GM18868 (cell line): ENCODE measurements around the gene SPDEF.

Experiments
- ATAC-seq: cut with Tn5 transposase; IDR thresholded peaks from one replicate; pipeline ENCODE4 v1.9.1; 2021; ENCODE audit warnings: mild to moderate bottlenecking, moderate library complexity; ENCODE audit not compliant: unreplicated experiment

SPDEF gene

DNA sequence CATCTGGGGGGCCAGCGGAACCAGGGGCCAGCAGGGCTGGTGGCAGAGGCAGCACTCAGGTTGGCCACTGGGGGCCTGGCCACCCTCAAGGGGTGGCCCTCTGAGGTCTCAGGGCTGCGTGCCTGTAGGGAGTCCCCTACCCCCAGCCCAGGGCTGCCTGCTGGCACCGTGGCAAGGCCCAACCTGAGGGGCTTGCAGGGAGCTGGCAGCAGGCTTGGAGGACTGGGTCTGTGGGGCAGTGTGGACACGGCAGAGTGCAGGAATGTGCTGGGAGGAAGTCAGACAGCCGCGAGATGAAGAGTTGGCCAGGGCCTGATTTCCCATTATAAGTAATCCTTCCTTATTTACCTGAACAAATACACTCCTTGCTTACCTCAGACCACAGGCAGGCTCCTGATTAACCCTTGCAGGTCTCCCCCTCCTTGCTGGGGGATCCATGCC is at the start of gene SPDEF:
Gene SPDEF, minus strand, starts transcription at position 299 of the 441 bp plus-strand sequence. CDS start 11,874 bp downstream, outside the sequence.
- no peak for ATAC-seq

DNA sequence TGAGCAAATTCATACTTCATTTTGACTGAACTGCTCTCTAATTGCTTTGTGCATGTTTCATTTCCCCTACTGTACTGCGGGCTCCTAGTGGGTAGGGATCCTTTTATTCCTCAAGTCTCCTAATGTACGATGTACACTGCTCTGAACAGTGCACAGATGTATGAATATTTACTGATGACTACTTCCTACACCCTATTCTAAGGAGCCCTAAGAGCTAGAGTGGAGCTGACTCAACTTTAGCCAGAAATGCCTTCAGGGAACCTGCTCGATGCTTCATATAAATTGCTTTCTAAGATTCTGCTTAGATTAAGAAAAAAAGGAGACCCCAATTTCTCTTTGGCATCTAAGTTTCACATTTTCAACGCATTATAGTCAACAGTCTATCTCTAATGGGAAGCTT is 47.6 kb upstream of the SPDEF start:
- no peak for ATAC-seq

DNA sequence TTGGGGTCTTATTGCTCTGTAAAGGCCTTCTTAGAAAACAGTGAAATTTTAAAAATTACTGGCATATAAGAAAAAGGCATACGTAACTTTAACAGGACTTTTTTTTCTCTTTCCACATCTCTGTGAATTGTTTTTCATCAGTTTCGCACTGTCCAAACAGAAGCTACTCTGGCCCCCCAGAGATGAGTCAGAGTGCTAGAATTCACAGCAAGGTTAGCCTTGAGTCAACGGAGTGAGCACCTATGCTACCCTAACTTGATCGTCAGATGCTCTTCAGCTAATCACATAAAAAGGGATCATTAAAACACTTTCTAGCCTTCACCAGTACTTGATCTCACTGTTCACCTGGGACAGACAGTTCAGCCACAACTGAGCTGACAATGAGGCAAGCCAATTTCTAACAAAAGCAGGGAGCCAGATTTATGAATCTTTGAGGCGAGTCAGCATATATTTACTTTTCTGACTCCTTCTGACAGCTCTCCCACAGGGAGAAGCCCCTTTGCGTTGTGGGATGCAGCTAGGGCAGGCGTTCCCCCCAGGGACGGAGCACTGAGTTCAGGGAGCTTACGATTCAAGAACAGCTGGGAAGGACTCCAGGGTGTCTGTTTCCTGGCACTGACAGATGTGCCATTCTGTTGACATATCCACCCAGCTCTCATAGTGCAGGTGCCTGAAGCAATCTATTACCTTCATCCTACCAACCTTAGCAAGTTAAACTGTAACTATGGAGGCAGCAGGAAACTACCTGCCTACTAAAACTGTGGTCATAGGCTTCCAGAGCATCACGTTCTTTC is 46.4 kb upstream of the SPDEF start:
- no peak for ATAC-seq

DNA sequence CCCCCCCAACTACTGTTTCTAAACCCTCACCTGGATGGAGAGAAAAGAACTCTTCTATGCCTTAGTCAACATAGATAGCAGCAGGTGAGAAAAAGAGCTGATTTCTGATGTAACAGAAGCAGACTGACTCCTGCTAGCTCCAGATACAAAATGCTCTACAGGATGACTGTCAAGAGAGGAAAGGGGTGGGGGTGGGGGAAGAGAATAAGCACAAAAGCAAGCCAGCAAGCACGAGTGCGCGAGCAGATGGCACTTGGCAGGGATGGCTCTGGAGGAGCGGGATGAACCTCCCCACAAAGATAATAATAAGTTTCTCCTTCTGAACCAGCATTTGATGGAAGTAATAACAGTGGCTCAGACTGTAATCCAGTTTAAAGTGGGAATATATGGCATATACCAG is 45.6 kb upstream of the SPDEF start:
- no peak for ATAC-seq

DNA sequence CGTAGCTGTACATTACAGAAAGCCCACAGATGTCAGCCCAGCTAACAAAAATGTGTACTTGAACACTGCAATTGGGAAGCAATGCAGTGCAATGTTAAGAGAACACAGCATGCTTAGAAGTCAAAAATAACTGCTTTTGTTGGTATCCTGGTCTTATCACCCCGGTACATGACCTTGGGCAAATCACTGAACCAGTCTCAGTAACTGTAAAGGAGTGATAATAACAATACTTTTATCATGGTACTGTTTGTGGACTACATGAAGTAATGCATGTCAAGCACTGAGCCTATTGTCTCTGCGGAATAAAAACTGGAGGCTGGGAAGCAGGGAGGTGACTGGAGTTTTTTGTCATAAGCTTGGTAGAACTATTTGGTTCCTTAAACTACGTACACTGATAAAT is 44.7 kb upstream of the SPDEF start:
- ATAC-seq, result no peak

DNA sequence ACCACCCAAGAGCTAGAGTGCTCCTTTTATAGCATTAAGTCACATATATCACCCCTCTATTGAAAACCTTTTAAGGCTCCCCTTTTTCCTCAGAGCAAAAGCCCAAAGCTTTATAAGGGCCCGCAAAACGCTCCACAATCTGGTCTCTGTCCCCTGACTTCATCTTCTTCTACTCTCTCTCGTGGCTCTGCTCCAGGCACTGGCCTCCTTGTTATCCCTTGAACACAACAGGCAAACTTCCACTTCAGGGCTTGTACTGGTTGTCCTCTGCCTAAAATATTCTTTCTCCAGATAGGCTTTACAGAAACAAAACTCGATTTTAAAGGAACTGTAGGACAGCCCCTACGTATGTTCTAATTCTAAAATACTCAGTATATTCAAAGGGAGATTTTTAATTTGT is 44.0 kb upstream of the SPDEF start:
- ATAC-seq, result no peak

DNA sequence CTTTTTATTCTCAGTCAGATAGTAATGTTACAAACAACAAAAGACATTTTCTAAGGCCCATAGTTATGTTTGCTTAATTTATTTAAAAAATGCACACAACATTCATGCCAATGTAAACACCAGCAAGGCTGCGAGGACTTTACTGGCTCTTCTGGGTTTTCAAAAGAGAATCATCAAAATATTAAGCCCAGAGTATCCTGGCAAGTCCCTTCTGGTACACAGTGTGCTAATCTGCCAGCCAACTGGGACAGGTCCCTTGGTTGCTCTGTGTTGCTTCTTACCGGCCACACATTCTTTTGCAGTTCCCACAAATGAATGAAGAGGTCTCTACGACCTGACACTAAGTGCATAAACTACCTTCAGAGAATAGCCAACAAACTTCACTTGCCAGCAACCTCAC is 42.6 kb upstream of the SPDEF start:
- ATAC-seq, result no peak

DNA sequence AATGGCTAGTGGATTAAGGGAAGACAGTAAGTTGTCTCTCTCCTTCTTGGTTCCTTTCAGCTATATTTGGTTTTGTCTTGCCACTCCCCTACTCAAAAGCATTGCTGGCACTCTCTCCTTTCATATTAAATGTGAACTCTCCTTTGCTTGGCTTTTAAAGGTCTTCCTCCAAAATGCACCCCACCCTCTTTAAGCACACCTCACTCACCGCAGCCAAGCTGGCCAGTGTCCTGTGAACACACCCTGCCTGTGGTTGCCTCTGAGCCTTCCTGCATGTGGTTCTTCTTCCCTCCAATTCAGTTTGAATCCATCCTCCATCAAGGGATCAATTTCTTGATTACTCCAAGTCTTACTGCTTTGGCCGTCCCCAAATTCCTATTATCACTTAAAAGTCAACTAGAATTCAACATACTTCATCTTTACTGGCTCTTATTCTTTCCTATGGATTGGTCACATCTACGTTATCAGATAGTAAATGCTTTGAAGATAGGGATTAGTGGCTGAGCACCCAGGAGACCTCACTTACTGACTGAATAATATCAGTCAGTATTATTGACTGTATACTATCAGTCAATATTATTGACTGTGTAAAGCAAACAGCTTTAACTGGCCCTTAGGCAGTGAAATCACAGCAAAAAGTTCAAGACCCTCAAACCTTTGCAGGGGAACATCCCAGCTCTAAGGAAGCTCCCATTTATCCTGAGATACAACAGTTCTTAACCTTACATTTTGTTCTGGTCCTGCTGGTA is 41.6 kb upstream of the SPDEF start:
- ATAC-seq, result no peak

DNA sequence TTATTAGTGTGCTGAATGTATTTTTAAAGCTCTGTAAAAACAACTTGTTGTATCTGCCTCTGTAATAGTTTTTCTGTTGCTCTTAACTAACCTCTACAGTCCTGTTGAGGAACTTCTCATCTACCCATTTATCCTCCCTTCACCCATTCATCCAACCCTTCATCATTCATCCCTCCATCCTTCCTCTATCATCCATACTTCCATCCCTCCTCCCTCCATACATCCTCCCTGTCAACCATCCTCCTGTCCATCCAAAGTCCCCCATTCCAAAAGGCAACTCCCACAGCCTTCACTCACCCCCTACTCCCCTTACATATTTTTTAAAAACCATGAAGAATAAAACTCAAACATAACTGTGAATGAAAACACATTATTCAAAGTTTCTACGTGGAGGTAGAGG is 40.7 kb upstream of the SPDEF start:
- ATAC-seq, result no peak

DNA sequence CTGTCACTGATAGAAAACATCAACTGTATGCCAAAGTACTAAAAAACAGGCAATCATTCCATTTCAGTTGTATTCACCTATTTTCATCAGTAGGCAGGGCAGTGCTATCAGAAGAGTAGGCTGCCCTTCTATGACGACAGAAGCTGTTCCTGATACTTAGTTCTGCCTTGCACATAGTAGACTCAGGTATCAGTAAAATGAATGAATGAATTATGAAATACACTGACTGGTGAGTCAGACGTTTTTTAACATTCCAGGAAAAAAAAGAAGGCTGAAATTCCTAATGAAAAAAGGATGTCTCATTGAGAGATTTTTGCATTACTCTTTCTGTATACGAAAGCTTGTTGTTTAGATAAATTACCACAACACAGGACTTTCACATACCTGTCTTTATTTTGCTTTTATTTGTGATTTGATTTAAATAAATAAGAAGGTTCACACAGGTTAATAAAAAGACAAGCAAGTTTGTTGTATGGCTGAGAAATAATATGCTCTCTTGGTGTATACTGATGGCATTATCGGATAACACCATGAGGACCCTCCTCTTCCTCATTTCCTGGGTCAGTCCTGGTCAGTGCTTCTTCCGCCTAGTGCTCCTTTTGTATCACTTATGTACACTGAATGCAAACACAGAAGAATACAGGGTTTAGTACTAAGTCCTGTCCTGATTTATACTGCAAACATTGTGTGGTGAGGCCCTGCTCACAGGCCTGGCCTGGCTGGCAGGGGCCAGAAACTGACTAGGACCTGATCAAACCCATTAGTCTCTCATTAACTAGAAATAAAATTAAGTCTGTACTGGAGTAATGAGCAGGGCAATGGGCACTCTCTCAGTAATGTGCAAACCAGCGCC is 39.4 kb upstream of the SPDEF start:
- no peak for ATAC-seq

DNA sequence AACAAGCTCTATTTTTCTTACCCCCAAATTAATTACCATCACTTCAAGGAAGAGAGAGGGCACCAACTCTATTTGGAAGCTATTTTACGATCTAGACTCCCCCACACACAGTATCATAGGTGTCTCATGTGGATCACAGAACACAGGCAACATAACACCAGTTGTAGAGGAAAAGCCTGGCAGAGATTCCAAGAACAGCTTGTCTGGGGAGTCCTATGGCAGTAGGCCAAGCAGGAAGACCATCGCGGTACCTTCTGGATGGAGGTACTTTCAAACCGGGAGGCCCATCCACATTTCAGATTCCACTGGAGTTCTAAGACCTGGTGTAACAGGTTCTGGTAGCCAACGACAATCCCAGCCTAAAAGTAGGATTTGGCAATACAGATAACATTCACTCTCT is 37.6 kb upstream of the SPDEF start:
- ATAC-seq, result no peak

DNA sequence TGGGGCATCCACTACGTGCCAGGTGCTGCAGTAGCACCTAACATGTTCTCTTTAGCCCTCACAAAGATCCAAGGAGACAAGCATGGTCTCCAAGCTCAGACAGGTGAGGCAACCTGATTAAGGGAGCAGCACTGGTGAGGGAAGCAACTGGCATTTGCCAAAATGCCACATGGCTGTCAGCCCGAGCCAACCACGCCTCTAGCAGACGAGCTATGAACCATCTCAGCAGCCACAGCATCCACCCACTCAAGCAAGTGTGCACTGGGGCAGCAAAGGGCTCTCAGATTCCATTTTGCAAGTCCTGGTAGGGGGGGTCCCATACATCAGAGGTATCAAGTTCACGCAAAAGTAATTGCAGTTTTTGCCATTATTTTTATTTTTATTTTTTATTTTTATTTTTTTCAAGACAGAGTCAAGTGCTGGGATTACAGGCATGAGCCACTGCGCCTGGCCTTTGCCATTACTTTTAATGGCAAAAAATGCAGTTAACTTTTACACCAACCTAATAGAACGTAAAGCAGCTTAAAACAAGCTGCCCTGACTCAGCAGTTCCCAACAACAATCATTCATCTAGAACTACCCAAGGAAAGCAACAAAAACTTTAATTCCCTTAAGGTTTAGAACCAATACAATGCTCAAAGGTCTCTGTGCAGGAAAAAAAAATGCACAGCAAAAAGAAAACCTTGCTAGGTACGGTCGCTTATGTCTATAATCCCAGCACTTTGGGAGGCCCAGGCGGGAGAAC is 36.3 kb upstream of the SPDEF start:
- ATAC-seq, result no peak

DNA sequence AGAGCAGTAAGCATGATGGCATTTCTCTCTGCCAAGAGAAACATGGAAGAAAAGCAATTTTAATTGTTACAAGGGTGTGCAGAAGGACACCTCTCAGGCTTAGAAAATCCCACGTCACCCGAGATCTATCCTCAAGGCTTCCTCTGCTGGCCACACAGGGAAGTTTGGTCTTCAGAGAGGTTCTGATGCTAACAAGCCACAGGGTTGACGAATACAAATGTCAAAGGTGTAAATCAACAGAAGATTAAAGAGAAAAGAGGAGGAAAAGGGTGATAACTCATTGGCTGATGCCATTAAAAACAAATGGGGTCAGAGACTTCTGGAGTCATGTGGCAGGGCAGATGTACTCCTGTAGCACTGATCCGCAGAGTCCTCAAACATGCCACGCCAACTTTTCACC is 33.6 kb upstream of the SPDEF start:
- ATAC-seq, result no peak

DNA sequence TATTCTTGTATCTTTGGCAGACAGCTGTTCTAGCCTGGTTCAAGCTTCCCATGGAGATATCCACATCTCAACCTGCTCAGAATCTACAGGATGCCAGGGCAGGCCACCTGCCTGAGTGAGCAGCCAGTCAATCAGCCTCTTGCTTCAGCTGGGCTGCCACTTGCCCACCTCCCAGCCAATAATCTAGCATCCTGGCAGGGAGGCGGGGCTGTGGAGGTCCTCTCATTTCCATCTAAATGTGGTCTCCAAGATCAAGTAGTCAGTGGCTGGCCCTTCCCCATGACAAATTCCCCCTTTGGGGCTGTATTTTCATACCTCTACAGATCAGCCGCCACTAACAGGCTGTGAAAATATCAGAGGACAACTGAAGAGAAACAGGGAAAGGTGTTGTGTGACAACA is 33.0 kb upstream of the SPDEF start:
- no peak for ATAC-seq

DNA sequence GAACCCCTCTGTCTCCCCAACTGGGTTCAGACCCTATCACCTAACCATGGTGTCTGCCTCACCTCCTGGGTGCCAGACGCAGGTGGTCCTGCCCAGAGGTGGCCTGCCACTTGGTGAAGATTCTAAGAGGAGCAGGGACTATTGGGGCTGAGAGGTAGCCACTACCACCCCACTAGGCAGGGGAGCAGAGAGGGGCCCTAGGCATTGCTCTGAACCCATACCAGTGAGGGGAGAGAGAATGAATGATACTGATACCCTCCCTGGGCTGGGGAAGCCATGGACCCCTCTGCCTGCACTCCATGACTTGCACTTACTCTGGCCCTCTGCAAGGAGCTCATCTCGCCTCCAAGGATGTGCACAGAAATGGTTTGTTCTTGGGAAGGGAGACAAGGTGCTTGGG is 31.7 kb upstream of the SPDEF start:
- ATAC-seq, result no peak

DNA sequence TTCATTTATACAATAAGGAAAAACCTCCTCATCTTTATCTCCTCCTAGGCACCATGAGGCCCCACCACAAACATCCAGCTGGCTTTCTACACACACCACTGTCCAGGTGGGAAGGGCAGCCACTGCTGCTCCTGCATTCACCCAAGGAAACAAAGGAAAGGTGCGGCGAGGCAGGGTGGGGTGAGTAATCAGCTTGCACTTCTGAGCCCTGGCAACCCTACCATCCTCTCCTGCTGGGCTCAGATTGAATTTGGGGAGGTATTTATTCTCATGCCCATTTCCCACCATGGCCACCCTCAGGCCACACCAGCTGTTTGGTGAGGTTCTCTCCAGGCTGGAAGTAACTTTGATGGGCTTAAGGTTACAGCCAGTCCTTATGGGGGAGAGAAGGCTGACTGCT is 31.2 kb upstream of the SPDEF start:
- ATAC-seq, result no peak

DNA sequence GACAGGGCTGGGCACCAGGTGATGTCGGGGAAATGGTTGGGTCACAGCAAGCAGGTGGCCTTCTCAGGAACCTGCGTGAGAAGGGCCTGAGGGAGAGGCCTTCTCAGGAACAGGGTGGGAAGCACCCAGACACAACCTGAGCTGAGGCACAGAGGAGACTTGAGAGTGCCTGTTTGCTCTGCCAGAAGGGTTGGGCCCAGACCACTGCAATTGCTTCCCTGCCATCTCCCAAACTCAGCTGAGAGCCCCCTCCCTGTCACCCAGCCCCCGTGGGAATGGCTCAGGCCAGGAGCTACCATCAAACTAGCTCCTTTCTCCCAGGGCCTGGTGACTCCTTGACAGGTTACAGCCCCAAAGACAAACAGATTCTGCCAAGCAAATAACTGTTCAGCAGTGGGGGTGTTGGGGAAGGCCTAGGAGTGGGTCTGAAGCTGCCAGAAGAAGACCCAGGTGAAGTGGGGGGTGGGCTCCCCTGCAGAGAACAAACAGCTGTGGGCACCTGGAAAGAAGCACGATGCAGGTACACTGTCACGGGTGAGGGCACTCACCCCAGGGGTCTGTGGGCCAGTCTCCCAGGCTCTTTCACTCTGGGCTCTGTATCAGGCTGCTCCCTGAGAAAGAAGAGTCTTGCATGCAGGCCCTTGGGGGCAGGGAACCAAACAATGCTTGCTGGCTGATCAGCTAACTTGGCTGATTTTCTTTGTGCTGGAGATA is 30.4 kb upstream of the SPDEF start:
- ATAC-seq, result no peak

DNA sequence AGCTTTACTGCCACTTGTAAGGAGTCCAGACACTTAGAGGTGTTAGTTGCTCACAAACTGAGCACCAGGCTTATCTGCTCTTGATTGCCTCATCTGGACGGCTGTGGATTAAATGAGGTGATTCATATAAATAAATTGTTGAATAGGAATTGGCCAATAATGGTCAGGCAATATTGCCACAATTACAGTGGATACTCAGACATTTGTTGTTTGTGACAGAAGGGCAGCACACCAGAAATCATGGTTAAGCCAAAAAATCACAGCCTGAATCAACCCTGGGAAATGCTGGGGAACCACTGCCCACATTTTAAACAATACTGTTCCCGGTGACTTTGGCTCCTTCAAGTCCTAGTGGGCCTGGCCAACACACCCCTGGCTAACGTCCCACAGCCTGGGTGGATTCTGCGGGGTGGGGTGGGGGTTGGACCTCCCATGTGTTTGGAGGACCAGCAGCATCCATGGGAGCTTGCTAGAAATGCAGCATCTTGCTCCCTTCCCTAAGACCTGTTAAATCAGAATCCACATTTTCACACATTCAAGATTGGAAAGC is 29.5 kb upstream of the SPDEF start:
- no peak for ATAC-seq

DNA sequence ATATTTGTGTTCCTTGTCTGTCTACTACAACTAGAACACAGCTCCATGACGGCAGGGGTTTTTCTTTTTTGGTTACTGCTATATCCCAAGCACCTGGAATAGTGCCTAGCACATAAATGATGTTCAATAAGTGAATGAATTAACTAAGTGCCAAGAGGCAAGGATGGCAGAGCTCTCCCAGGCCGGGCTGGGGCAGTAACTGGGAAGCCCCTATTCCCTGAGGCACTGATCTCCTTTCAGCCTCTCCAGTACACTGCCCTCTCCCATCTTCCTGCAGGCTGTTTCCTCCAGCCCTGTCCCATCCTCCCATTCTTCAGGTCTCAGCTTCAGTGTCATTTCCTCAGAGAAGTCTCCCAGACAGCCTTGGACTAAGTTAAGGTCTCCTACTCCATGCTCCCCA is 29.0 kb upstream of the SPDEF start:
- ATAC-seq, result no peak

DNA sequence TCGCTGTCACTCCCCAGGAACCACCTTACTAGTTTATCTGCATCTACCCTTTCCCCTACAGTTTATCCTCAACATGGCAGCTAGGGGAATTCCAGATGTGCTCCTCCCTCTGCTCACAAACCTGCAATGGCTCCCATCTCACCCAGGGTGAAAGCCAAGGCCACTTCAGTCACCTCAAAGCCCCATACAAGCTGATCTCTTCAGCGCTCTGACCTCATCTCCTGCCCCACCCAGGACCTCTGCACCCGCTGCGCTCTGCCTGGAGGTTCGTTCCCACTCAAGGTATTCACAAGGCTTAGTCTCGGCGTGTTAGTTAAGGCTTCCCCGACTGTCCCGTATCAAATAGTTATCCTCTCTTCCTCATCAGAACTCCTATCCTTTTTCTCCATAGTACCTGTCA is 28.6 kb upstream of the SPDEF start:
- ATAC-seq, result no peak
